HEK293 (cell line): ENCODE results near the gene ATRAID.

Source experiments
- CTCF ChIA-PET: fragments of 350-600 bp; formaldehyde crosslinking; extraction: SDS; loops from one replicate; lab custom pipeline; 2021; ENCODE audit warnings: antibody characterized with exemption; lab: Yijun Ruan, JAX
- POLR2A ChIA-PET: fragments of 300-600 bp; formaldehyde crosslinking; extraction: SDS; loops from one replicate; lab custom pipeline; 2020; ENCODE audit warnings: antibody characterized with exemption, inconsistent platforms; lab: Yijun Ruan, JAX
- H3K27ac ChIP-seq: fragments of 200-500 bp; sonication (Bioruptor generic); 2 replicates; pipeline ENCODE4 v1.5.1; 2014; ENCODE audit warnings: low read depth, low read length, control low read depth, inconsistent platforms; ENCODE audit errors: extremely low read depth
- H3K36me3 ChIP-seq, 2 experiments: fragments of 200-500 bp in 1 of 2; sonication (Bioruptor generic) in 1 of 2; 1 replicate in 1 of 2; 2 replicates in 1 of 2; pipeline ENCODE4 v1.5.1; 2014 to 2017; ENCODE audit warnings: inconsistent platforms in 2 of 2, low read length in 2 of 2; ENCODE audit not compliant: control insufficient read depth in 2 of 2, insufficient read depth in 1 of 2
- H3K4me1 ChIP-seq: fragments of 200-500 bp; sonication (Bioruptor generic); 2 replicates; pipeline ENCODE4 v1.5.1; 2014; ENCODE audit warnings: mild to moderate bottlenecking, low read length, inconsistent platforms; ENCODE audit not compliant: control insufficient read depth, insufficient read depth
- H3K4me3 ChIP-seq: 2 replicates; pipeline ENCODE4 v1.5.1; 2011; ENCODE audit warnings: low read depth, mild to moderate bottlenecking, control low read depth, low read length, moderate library complexity
- H3K9me3 ChIP-seq: fragments of 200-500 bp; sonication (Bioruptor generic); 2 replicates; pipeline ENCODE4 v1.5.1; 2014; ENCODE audit warnings: low read depth, low read length, inconsistent platforms; ENCODE audit not compliant: control insufficient read depth, insufficient read depth
- BCL11A ChIP-seq: fragments of 450-650 bp; formaldehyde crosslinking; IDR thresholded peaks from 2 replicates; pipeline ENCODE4 v1.5.1; 2016; ENCODE audit warnings: low read depth, missing biosample characterization, missing genetic modification characterization
- BCL11B ChIP-seq: fragments of 450-650 bp; formaldehyde crosslinking; IDR thresholded peaks from 2 replicates; pipeline ENCODE4 v1.5.1; 2016; ENCODE audit warnings: low read depth, missing biosample characterization, missing genetic modification characterization
- EGR2 ChIP-seq: fragments of 450-650 bp; formaldehyde crosslinking; IDR thresholded peaks from 2 replicates; pipeline ENCODE4 v1.5.1; 2016; ENCODE audit warnings: low read depth, missing biosample characterization, missing genetic modification characterization
- HOXA7 ChIP-seq: sonication (generic); formaldehyde crosslinking; IDR thresholded peaks from 2 replicates; pipeline ENCODE4 v1.8.1; 2022; ENCODE audit warnings: missing genetic modification reagents, borderline replicate concordance
- KLF16 ChIP-seq: fragments of 450-650 bp; formaldehyde crosslinking; IDR thresholded peaks from 2 replicates; pipeline ENCODE4 v1.5.1; 2017; ENCODE audit warnings: missing biosample characterization, missing genetic modification characterization
- PRDM4 ChIP-seq: fragments of 450-650 bp; formaldehyde crosslinking; IDR thresholded peaks from 2 replicates; pipeline ENCODE4 v1.5.1; 2017; ENCODE audit warnings: missing biosample characterization, missing genetic modification characterization
- TCF7L2 ChIP-seq: IDR thresholded peaks from 2 replicates; pipeline ENCODE4 v1.6.1; 2011; ENCODE audit warnings: low read depth, mild to moderate bottlenecking, inconsistent platforms, low read length, moderate library complexity, borderline replicate concordance
- ZFP37 ChIP-seq: fragments of 450-650 bp; formaldehyde crosslinking; IDR thresholded peaks from 2 replicates; pipeline ENCODE4 v1.5.1; 2016; ENCODE audit warnings: missing biosample characterization, missing genetic modification characterization
- ZIC2 ChIP-seq: fragments of 450-650 bp; formaldehyde crosslinking; IDR thresholded peaks from 2 replicates; pipeline ENCODE4 v1.5.1; 2016; ENCODE audit warnings: missing biosample characterization, missing genetic modification characterization
- ZNF132 ChIP-seq: fragments of 450-650 bp; formaldehyde crosslinking; IDR thresholded peaks from 2 replicates; pipeline ENCODE4 v1.5.1; 2017; ENCODE audit warnings: missing biosample characterization, missing genetic modification characterization, borderline replicate concordance
- ZNF155 ChIP-seq: fragments of 450-650 bp; formaldehyde crosslinking; IDR thresholded peaks from 2 replicates; pipeline ENCODE4 v1.5.1; 2016; ENCODE audit warnings: missing biosample characterization, missing genetic modification characterization
- ZNF292 ChIP-seq: fragments of 450-650 bp; formaldehyde crosslinking; IDR thresholded peaks from 2 replicates; pipeline ENCODE4 v1.5.1; 2016; ENCODE audit warnings: low read depth, missing biosample characterization, missing genetic modification characterization, borderline replicate concordance
- ZNF302 ChIP-seq: fragments of 450-650 bp; formaldehyde crosslinking; IDR thresholded peaks from 2 replicates; pipeline ENCODE4 v1.5.1; 2016; ENCODE audit warnings: missing biosample characterization, missing genetic modification characterization, low read depth
- ZNF394 ChIP-seq: fragments of 450-650 bp; formaldehyde crosslinking; IDR thresholded peaks from 2 replicates; pipeline ENCODE4 v1.5.1; 2016; ENCODE audit warnings: missing biosample characterization, missing genetic modification characterization, mild to moderate bottlenecking, moderate library complexity, borderline replicate concordance
- ZNF423 ChIP-seq: fragments of 450-650 bp; formaldehyde crosslinking; IDR thresholded peaks from 2 replicates; pipeline ENCODE4 v1.5.1; 2016; ENCODE audit warnings: missing biosample characterization, missing genetic modification characterization
- ZNF433 ChIP-seq: fragments of 450-650 bp; formaldehyde crosslinking; IDR thresholded peaks from 2 replicates; pipeline ENCODE4 v1.5.1; 2016; ENCODE audit warnings: missing biosample characterization, missing genetic modification characterization, low read depth
- ZNF555 ChIP-seq: fragments of 450-650 bp; formaldehyde crosslinking; conservative IDR thresholded peaks from 2 replicates; pipeline ENCODE4 v1.5.1; 2017; ENCODE audit warnings: missing biosample characterization, mild to moderate bottlenecking, missing genetic modification characterization, inconsistent platforms
- ZNF596 ChIP-seq: fragments of 450-650 bp; IDR thresholded peaks from 2 replicates; pipeline ENCODE4 v1.5.0; 2018; ENCODE audit warnings: missing biosample characterization, mild to moderate bottlenecking, missing genetic modification characterization, moderate library complexity
- ZNF645 ChIP-seq: fragments of 450-650 bp; formaldehyde crosslinking; IDR thresholded peaks from 2 replicates; pipeline ENCODE4; 2016; ENCODE audit warnings: missing biosample characterization, missing genetic modification characterization
- ZNF677 ChIP-seq: fragments of 450-650 bp; IDR thresholded peaks from 2 replicates; pipeline ENCODE4 v1.5.0; 2018; ENCODE audit warnings: missing biosample characterization, mild to moderate bottlenecking, missing genetic modification characterization, moderate library complexity
- ZNF76 ChIP-seq: fragments of 450-650 bp; formaldehyde crosslinking; IDR thresholded peaks from 2 replicates; pipeline ENCODE4; 2016; ENCODE audit warnings: low read depth, missing biosample characterization, missing genetic modification characterization, borderline replicate concordance
- ZNF791 ChIP-seq: fragments of 450-650 bp; formaldehyde crosslinking; IDR thresholded peaks from 2 replicates; pipeline ENCODE4 v1.5.1; 2016; ENCODE audit warnings: missing biosample characterization, missing genetic modification characterization
- ZNF830 ChIP-seq: fragments of 450-650 bp; IDR thresholded peaks from 2 replicates; pipeline ENCODE4 v1.5.0; 2018; ENCODE audit warnings: missing biosample characterization, missing genetic modification characterization, low read depth, mild to moderate bottlenecking, moderate library complexity
- ZSCAN30 ChIP-seq: fragments of 450-650 bp; IDR thresholded peaks from 2 replicates; pipeline ENCODE4 v1.5.1; 2018; ENCODE audit warnings: missing biosample characterization, mild to moderate bottlenecking, missing genetic modification characterization, moderate library complexity
- ZXDB ChIP-seq: fragments of 450-650 bp; formaldehyde crosslinking; IDR thresholded peaks from 2 replicates; pipeline ENCODE4 v1.5.1; 2016; ENCODE audit warnings: missing biosample characterization, missing genetic modification characterization
- TF ChIP-seq, protein P1 (sequence below): IDR thresholded peaks from 2 replicates; pipeline ENCODE4 v1.6.1; 2011; ENCODE audit warnings: mild to moderate bottlenecking, low read depth, low read length, borderline replicate concordance

ATRAID gene

DNA sequence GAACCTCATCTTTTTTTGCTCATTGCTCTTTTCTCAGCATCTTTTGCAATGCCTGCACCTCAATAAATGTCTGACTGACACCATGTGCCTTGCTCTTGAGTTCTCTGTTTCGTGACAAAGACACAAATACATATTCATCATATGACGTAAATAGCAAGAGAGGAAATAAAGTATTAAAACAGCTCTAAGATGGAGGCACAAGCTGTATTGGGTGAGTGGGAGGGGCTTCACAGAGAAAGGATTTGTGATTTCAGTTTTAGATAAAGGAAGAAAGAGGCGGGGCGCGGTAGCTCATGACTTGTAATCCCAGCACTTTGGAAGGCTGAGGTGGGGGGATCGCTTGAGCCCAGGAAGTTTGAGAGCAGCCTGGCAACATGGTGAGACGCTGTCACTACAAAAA, 8.2 kb downstream of the ATRAID start:
- Histone ChIP-seq H3K4me3 (no peak overlapping the region), H3K9me3 (no peaks in the 10 kb centered on the region), H3K4me1 (no peaks in the 10 kb centered on the region; the same call in 1 of the 2 replicates), H3K36me3 (peaks cover 28 to 91% of the 10 kb centered on the region in 2 experiments), H3K27ac (no peak overlapping the region)
- POLR2A ChIA-PET, result no interaction called here
- TF ChIP-seq ZNF302 (tag by site-specific recombination) (no peak), ZNF645 (tag by site-specific recombination) (no peak), ZNF433 (tag by site-specific recombination) (no peak), ZNF394 (tag by site-specific recombination) (no peak), BCL11B (no peak), ZNF132 (tag by site-specific recombination) (no peak), ZIC2 (tag by site-specific recombination) (no peak), ZFP37 (tag by site-specific recombination) (no peak), BCL11A (tag by site-specific recombination) (no peak), ZNF596 (tag by site-specific recombination) (no peak), ZNF76 (tag by site-specific recombination) (no peak), ZNF791 (tag by site-specific recombination) (no peak)
- TF ChIP-seq, protein P1, sequence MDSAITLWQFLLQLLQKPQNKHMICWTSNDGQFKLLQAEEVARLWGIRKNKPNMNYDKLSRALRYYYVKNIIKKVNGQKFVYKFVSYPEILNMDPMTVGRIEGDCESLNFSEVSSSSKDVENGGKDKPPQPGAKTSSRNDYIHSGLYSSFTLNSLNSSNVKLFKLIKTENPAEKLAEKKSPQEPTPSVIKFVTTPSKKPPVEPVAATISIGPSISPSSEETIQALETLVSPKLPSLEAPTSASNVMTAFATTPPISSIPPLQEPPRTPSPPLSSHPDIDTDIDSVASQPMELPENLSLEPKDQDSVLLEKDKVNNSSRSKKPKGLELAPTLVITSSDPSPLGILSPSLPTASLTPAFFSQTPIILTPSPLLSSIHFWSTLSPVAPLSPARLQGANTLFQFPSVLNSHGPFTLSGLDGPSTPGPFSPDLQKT, result no peak
- CTCF ChIA-PET, result interaction anchor here (1.0 to 2.8 kb wide), 3 partner anchors 10 to 83 kb away, joined by 3 to 8 read pairs (median 4); no protein-coding TSS in a partner anchor

- ChIA-PET CTCF (interaction anchor here (0.7 kb wide), 1 partner anchor 108 kb away, joined by 4 read pairs; no protein-coding TSS in a partner anchor), POLR2A (no interaction called here)
Measured at GRCh38 chr2:27221166-27221565, 9.3 kb downstream of the ATRAID start.

DNA sequence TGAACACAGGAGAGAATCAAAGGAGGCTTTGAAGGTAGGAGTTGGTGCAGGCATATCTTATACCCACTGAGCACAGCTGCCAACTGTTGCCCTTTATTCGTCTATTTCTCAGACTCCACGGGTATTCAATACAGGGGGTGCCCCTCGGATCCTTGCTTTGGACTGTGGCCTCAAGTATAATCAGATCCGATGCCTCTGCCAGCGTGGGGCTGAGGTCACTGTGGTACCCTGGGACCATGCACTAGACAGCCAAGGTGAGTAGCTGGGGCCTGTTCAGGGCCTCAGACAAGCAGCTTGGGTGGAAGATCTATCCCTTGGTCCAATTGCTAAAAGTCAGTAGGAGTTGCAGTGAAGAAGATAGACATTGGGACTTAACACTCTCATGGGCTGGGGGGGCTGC, 10.6 kb downstream of the ATRAID start:
- Histone ChIP-seq H3K9me3 (no peaks in the 10 kb centered on the region), H3K27ac (no peak overlapping the region), H3K4me1 (no peaks in the 10 kb centered on the region; the same call in 1 of the 2 replicates), H3K4me3 (no peak overlapping the region), H3K36me3 (peaks cover 42 to 96% of the 10 kb centered on the region in 2 experiments)
- POLR2A ChIA-PET, result interaction anchor here (0.8 kb wide), 1 partner anchor 8 kb away, joined by 3 read pairs; no protein-coding TSS in a partner anchor
- TF ChIP-seq PRDM4 (tag by site-specific recombination) (no peak), EGR2 (no peak), ZNF292 (no peak), ZNF423 (no peak), ZSCAN30 (no peak), ZNF555 (tag by site-specific recombination) (no peak), HOXA7 (CRISPR knock-in tag) (no peak), KLF16 (no peak)
- CTCF ChIA-PET, result interaction anchor here (1.1 kb wide), 1 partner anchor 81 kb away, joined by 3 read pairs; no protein-coding TSS in a partner anchor

More at GRCh38 chr2:27221166-27221565, 9.3 kb downstream of the ATRAID start:
- Histone ChIP-seq H3K4me1 (no peaks in the 10 kb centered on the region; the same call in 1 of the 2 replicates), H3K4me3 (no peak overlapping the region), H3K36me3 (peaks cover 36 to 91% of the 10 kb centered on the region in 2 experiments), H3K9me3 (no peaks in the 10 kb centered on the region), H3K27ac (no peak overlapping the region)
- TF ChIP-seq ZXDB (no peak), ZNF830 (tag by site-specific recombination) (no peak), ZNF677 (tag by site-specific recombination) (no peak), TCF7L2 (no peak), ZNF155 (tag by site-specific recombination) (no peak)
